IMR-90 (cell line): ENCODE data around the gene PLCB2. TPM values are rescaled to one million over a fixed set of nuclear protein-coding genes. Genes with fewer than 3 reads are reported as not detected.

Experiments used
- ATAC-seq: fragments of 200-7000 bp; cut with Tn5 transposase; 2 replicates; pipeline ENCODE4 v1.9.1; 2020; ENCODE audit warnings: low read depth, mild to moderate bottlenecking, moderate library complexity
- BruUV-seq: library from RNA; stranded (reverse); fragments of 400-500 nt; replicated peaks from 2 replicates; lab custom pipeline; 2021; lab: Mats Ljungman, UMichigan
- CTCF ChIA-PET: fragments of 300-600 bp; formaldehyde crosslinking; extraction: SDS; loops from one replicate; lab custom pipeline; 2021; ENCODE audit warnings: antibody characterized with exemption; lab: Yijun Ruan, JAX
- POLR2A ChIA-PET: fragments of 300-600 bp; sonication (Branson Sonifier 250); formaldehyde crosslinking; loops from one replicate; lab custom pipeline; 2022; ENCODE audit warnings: antibody characterized with exemption; ENCODE audit not compliant: unreplicated experiment; lab: Charles Lee
- DNase-seq: peaks from one replicate; pipeline ENCODE4 v3.0.0; 2013
- H2AFZ ChIP-seq: replicated peaks from 2 replicates; pipeline ENCODE3; 2013; ENCODE audit warnings: low read length, mild to moderate bottlenecking; ENCODE audit not compliant: poor library complexity
- H2AK5ac ChIP-seq: 2 replicates; pipeline ENCODE4 v1.6.1; 2013; ENCODE audit warnings: low read depth, low read length, inconsistent platforms
- H2AK9ac ChIP-seq: replicated peaks from 2 replicates; pipeline ENCODE3; 2013; ENCODE audit warnings: mild to moderate bottlenecking, low read depth, low read length, moderate library complexity; ENCODE audit not compliant: poor library complexity
- H2BK120ac ChIP-seq: 2 replicates; pipeline ENCODE4 v1.6.1; 2013; ENCODE audit warnings: low read depth, low read length, inconsistent platforms
- H2BK15ac ChIP-seq: 3 replicates; pipeline ENCODE4 v1.6.1; 2013; ENCODE audit warnings: low read depth, low read length, inconsistent platforms
- H2BK20ac ChIP-seq: 2 replicates; pipeline ENCODE4 v1.6.1; 2013; ENCODE audit warnings: low read depth, mild to moderate bottlenecking, inconsistent platforms, low read length, moderate library complexity
- H2BK5ac ChIP-seq: 2 replicates; pipeline ENCODE4 v1.6.1; 2013; ENCODE audit warnings: mild to moderate bottlenecking, low read depth, low read length, inconsistent platforms; ENCODE audit not compliant: poor library complexity, severe bottlenecking
- H3K14ac ChIP-seq: replicated peaks from 2 replicates; pipeline ENCODE4 v1.6.1; 2013; ENCODE audit warnings: low read depth, low read length, inconsistent platforms
- H3K18ac ChIP-seq: 2 replicates; pipeline ENCODE4 v1.6.1; 2013; ENCODE audit warnings: low read depth, low read length, control low read depth
- H3K23ac ChIP-seq: 2 replicates; pipeline ENCODE4 v1.6.1; 2013; ENCODE audit warnings: low read depth, low read length, inconsistent platforms
- H3K27ac ChIP-seq: 2 replicates; pipeline ENCODE4 v1.5.1; 2013; ENCODE audit warnings: mild to moderate bottlenecking, control low read depth, low read length; ENCODE audit not compliant: insufficient read depth
- H3K27me3 ChIP-seq: 2 replicates; pipeline ENCODE4 v1.6.1; 2013; ENCODE audit warnings: low read length; ENCODE audit not compliant: control insufficient read depth, insufficient read depth
- H3K36me3 ChIP-seq: 2 replicates; pipeline ENCODE4 v1.6.1; 2013; ENCODE audit warnings: low read length, mixed read lengths; ENCODE audit not compliant: control insufficient read depth, insufficient read depth
- H3K4ac ChIP-seq: 2 replicates; pipeline ENCODE4 v1.6.1; 2013; ENCODE audit warnings: low read depth, low read length, inconsistent platforms
- H3K4me1 ChIP-seq: 2 replicates; pipeline ENCODE4 v1.6.1; 2013; ENCODE audit warnings: low read length, mixed read lengths; ENCODE audit not compliant: control insufficient read depth, insufficient read depth
- H3K4me2 ChIP-seq: 2 replicates; pipeline ENCODE4 v1.6.1; 2013; ENCODE audit warnings: low read depth, mild to moderate bottlenecking, control low read depth, low read length, moderate library complexity
- H3K4me3 ChIP-seq: 2 replicates; pipeline ENCODE4 v1.5.1; 2013; ENCODE audit warnings: low read depth, mild to moderate bottlenecking, control low read depth, low read length, moderate library complexity; ENCODE audit not compliant: insufficient read depth
- H3K56ac ChIP-seq: 2 replicates; pipeline ENCODE4 v1.6.1; 2013; ENCODE audit warnings: low read length, inconsistent platforms; ENCODE audit not compliant: insufficient read depth; ENCODE audit errors: extremely low read depth
- H3K79me1 ChIP-seq, 2 experiments: 2 replicates each; pipeline ENCODE4 v1.6.1; 2013; ENCODE audit warnings: low read length in 2 of 2, inconsistent platforms in 1 of 2, low read depth in 1 of 2
- H3K9ac ChIP-seq: 2 replicates; pipeline ENCODE4 v1.6.1; 2013; ENCODE audit warnings: low read depth, low read length, control low read depth
- H3K9me1 ChIP-seq: 2 replicates; pipeline ENCODE4 v1.6.1; 2013; ENCODE audit warnings: low read length, inconsistent platforms; ENCODE audit not compliant: insufficient read depth
- H3K9me3 ChIP-seq: 2 replicates; pipeline ENCODE4 v1.6.1; 2013; ENCODE audit warnings: low read length; ENCODE audit not compliant: control insufficient read depth, insufficient read depth
- H4K20me1 ChIP-seq: 2 replicates; pipeline ENCODE4 v1.6.1; 2013; ENCODE audit warnings: low read length, inconsistent platforms; ENCODE audit not compliant: insufficient read depth
- H4K5ac ChIP-seq: 2 replicates; pipeline ENCODE4 v1.6.1; 2013; ENCODE audit warnings: mild to moderate bottlenecking, low read depth, low read length, control low read depth
- H4K8ac ChIP-seq, 2 experiments: 2 replicates each; pipeline ENCODE4 v1.6.1; 2013; ENCODE audit warnings: low read depth in 2 of 2, low read length in 2 of 2, control low read depth in 1 of 2, inconsistent platforms in 1 of 2
- H4K91ac ChIP-seq: 2 replicates; pipeline ENCODE4 v1.6.1; 2013; ENCODE audit warnings: low read depth, low read length, inconsistent platforms; ENCODE audit not compliant: insufficient read depth
- BHLHE40 ChIP-seq: fragments of 150-350 bp; IDR thresholded peaks from 2 replicates; pipeline ENCODE4 v1.6.1; 2016; ENCODE audit warnings: mild to moderate bottlenecking, low read depth, low read length
- CEBPB ChIP-seq: IDR thresholded peaks from 2 replicates; pipeline ENCODE4 v1.6.1; 2012; ENCODE audit warnings: low read depth, low read length, improper control_type of control experiment
- CHD1 ChIP-seq: IDR thresholded peaks from 2 replicates; pipeline ENCODE4 v1.6.1; 2012; ENCODE audit warnings: low read depth, low read length, improper control_type of control experiment
- FOS ChIP-seq: fragments of 150-350 bp; IDR thresholded peaks from 2 replicates; pipeline ENCODE4 v1.6.1; 2016; ENCODE audit warnings: low read depth, low read length
- MAFK ChIP-seq: IDR thresholded peaks from 2 replicates; pipeline ENCODE4 v1.6.1; 2012; ENCODE audit warnings: low read depth, low read length, improper control_type of control experiment
- MAZ ChIP-seq: IDR thresholded peaks from 2 replicates; pipeline ENCODE4 v1.6.1; 2012; ENCODE audit warnings: low read depth, mild to moderate bottlenecking, low read length, improper control_type of control experiment, moderate library complexity, borderline replicate concordance
- MXI1 ChIP-seq: IDR thresholded peaks from 2 replicates; pipeline ENCODE4 v1.6.1; 2012; ENCODE audit warnings: low read depth, mild to moderate bottlenecking, low read length, moderate library complexity, borderline replicate concordance
- NFE2L2 ChIP-seq: fragments of 150-350 bp; IDR thresholded peaks from 2 replicates; pipeline ENCODE4 v1.6.1; 2016; ENCODE audit warnings: low read depth, mild to moderate bottlenecking, low read length
- POLR2A ChIP-seq: IDR thresholded peaks from 2 replicates; pipeline ENCODE4 v1.6.1; 2012; ENCODE audit warnings: mild to moderate bottlenecking, low read depth, low read length
- RAD21 ChIP-seq: IDR thresholded peaks from 2 replicates; pipeline ENCODE4 v1.6.1; 2012; ENCODE audit warnings: low read length, improper control_type of control experiment
- RCOR1 ChIP-seq: IDR thresholded peaks from 2 replicates; pipeline ENCODE4 v1.6.1; 2012; ENCODE audit warnings: mild to moderate bottlenecking, low read length, improper control_type of control experiment; ENCODE audit not compliant: insufficient replicate concordance
- RFX5 ChIP-seq: IDR thresholded peaks from 2 replicates; pipeline ENCODE4 v1.8.0; 2012; ENCODE audit warnings: low read depth, mild to moderate bottlenecking, low read length, moderate library complexity
- SMC3 ChIP-seq: fragments of 150-350 bp; IDR thresholded peaks from 2 replicates; pipeline ENCODE4 v1.6.1; 2016; ENCODE audit warnings: low read depth, mild to moderate bottlenecking, antibody characterized with exemption, low read length, moderate library complexity
- WGBS, 2 experiments: methylation state at CpG; one replicate each; pipeline versions ENCODE4 v1.1.5 to v1.1.7; 2013; ENCODE audit warnings: missing lambda C conversion rate in 2 of 2; ENCODE audit not compliant: insufficient read length in 1 of 2; ENCODE audit errors: extremely low coverage in 2 of 2; 5-methylcytosine and 5-hydroxymethylcytosine counted together
- dilution Hi-C: fragments of 300-500 bp; cut with HindIII; formaldehyde crosslinking; loops from one replicate; pipeline ENCODE4 v1.14.3; 2018; ENCODE audit warnings: low sequenced_read_pairs; ENCODE audit not compliant: unreplicated experiment
- in situ Hi-C: fragments of 300-500 bp; cut with MboI; formaldehyde crosslinking; loops from 3 replicates; pipeline ENCODE4 v1.14.3; 2019; ENCODE audit warnings: low sequenced_read_pairs, inconsistent platforms, mixed read lengths
- intact Hi-C: fragments of 100-400 bp; cut with micrococcal nuclease; formaldehyde crosslinking; loops from 2 replicates; pipeline ENCODE4 v1.10.0; 2022
- polyA plus RNA-seq, 3 experiments: library from polyadenylated mRNA; depleted of rRNA; stranded (reverse); fragments of >200 nt; gene quantifications; 2 replicates each; pipeline ENCODE4 v1.2.3, GENCODE V29; 2012; ENCODE audit warnings: low replicate concordance in 1 of 3
- total RNA-seq: library from RNA; depleted of rRNA; stranded (reverse); fragments of >200 nt; gene quantifications from 2 replicates; pipeline ENCODE4 v1.2.3, GENCODE V29; 2012
- TF ChIP-seq, protein P1 (sequence below): fragments of 150-350 bp; IDR thresholded peaks from 2 replicates; pipeline ENCODE4 v1.6.1; 2016; ENCODE audit warnings: low read depth, mild to moderate bottlenecking, low read length, moderate library complexity, borderline replicate concordance
- TF ChIP-seq, protein P2 (sequence below): fragments of 150-350 bp; IDR thresholded peaks from 2 replicates; pipeline ENCODE4 v1.6.1; 2017; ENCODE audit warnings: mild to moderate bottlenecking, antibody characterized with exemption, low read length, low read depth
- TF ChIP-seq, protein P3 (sequence below): conservative IDR thresholded peaks from 2 replicates; pipeline ENCODE4 v1.5.1; 2012; ENCODE audit warnings: mild to moderate bottlenecking, low read depth, low read length, improper control_type of control experiment

The PLCB2 gene
- total and polyA plus RNA-seq, 2 of the 4 experiments (the other 2 are of a cell fraction), result 0.18 to 1.4 TPM

DNA sequence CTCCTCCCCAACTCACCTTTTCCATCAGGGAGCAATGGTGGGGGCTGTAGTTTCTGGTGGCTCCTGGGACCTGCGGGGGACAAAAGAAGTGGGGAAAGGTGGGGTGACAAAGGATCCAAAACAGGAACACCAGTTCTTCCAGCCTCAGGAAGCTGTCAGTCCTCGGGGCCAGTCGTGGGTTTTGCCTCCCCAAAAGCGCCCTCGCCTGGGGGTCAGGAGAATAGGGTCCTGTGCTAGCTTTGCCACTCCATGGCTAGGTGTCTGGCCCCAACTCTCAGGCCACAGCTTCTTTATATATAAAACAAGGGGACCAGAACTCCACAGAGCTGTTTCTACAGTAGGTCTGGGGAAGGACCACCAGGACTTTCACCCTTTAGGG lies 29.0 kb upstream of the PLCB2 start:
- dilution Hi-C loops (no loop called here), intact Hi-C loops (no loop called here), in situ Hi-C loops (no loop called here)
- Histone ChIP-seq H2AK9ac (peak overlapping the region; percentile 20), H3K36me3 (peaks cover 19% of the 10 kb centered on the region), H3K79me1 (peaks cover 27 to 74% of the 10 kb centered on the region in 2 experiments; a peak in 3 of 4 replicates), H3K9me3 (no peaks in the 10 kb centered on the region), H3K14ac (no peak overlapping the region; the same call in 1 of the 2 replicates), H3K23ac (no peak overlapping the region), H3K4me3 (no peak overlapping the region), H4K8ac (peak overlapping the region in 1 of 2 experiments; percentile 39; a peak in 1 of 4 replicates), H3K9ac (no peak overlapping the region), H2BK15ac (no peak overlapping the region), H2BK20ac (no peak overlapping the region), H3K27ac (no peak overlapping the region), H3K4ac (peak overlapping the region; percentile 100; the same call in 1 of the 2 replicates), H2BK120ac (no peak overlapping the region), H3K27me3 (no peaks in the 10 kb centered on the region), H2BK5ac (no peak overlapping the region), H3K9me1 (peaks cover 27% of the 10 kb centered on the region), H2AK5ac (no peak overlapping the region), H3K56ac (no peak overlapping the region), H3K4me1 (peaks cover 32% of the 10 kb centered on the region), H3K4me2 (no peak overlapping the region), H3K18ac (no peak overlapping the region), H4K20me1 (peaks cover 3% of the 10 kb centered on the region; the same call in 1 of the 2 replicates), H4K5ac (no peak overlapping the region), H2AFZ (no peak overlapping the region), H4K91ac (peak overlapping the region; percentile 75)
- POLR2A ChIA-PET, result interaction anchor here (1.3 kb wide), 1 partner anchor 10 kb away, joined by 3 read pairs; no protein-coding TSS in a partner anchor
- no peak for TF ChIP-seq MAZ
- TF ChIP-seq, protein P1, sequence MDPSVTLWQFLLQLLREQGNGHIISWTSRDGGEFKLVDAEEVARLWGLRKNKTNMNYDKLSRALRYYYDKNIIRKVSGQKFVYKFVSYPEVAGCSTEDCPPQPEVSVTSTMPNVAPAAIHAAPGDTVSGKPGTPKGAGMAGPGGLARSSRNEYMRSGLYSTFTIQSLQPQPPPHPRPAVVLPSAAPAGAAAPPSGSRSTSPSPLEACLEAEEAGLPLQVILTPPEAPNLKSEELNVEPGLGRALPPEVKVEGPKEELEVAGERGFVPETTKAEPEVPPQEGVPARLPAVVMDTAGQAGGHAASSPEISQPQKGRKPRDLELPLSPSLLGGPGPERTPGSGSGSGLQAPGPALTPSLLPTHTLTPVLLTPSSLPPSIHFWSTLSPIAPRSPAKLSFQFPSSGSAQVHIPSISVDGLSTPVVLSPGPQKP, result no peak
- TF ChIP-seq, protein P2, sequence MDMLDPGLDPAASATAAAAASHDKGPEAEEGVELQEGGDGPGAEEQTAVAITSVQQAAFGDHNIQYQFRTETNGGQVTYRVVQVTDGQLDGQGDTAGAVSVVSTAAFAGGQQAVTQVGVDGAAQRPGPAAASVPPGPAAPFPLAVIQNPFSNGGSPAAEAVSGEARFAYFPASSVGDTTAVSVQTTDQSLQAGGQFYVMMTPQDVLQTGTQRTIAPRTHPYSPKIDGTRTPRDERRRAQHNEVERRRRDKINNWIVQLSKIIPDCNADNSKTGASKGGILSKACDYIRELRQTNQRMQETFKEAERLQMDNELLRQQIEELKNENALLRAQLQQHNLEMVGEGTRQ, result no peak
- TF ChIP-seq MAFK, result no peak
- TF ChIP-seq CEBPB, result no peak
- no peak for TF ChIP-seq CHD1
- TF ChIP-seq RCOR1, result no peak
- TF ChIP-seq RFX5, result no peak
- no peak for TF ChIP-seq NFE2L2
- no peak for TF ChIP-seq MXI1
- TF ChIP-seq, protein P3, sequence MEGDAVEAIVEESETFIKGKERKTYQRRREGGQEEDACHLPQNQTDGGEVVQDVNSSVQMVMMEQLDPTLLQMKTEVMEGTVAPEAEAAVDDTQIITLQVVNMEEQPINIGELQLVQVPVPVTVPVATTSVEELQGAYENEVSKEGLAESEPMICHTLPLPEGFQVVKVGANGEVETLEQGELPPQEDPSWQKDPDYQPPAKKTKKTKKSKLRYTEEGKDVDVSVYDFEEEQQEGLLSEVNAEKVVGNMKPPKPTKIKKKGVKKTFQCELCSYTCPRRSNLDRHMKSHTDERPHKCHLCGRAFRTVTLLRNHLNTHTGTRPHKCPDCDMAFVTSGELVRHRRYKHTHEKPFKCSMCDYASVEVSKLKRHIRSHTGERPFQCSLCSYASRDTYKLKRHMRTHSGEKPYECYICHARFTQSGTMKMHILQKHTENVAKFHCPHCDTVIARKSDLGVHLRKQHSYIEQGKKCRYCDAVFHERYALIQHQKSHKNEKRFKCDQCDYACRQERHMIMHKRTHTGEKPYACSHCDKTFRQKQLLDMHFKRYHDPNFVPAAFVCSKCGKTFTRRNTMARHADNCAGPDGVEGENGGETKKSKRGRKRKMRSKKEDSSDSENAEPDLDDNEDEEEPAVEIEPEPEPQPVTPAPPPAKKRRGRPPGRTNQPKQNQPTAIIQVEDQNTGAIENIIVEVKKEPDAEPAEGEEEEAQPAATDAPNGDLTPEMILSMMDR, result no peak
- TF ChIP-seq SMC3, result no peak
- TF ChIP-seq RAD21, result no peak
- no peak for TF ChIP-seq FOS
- TF ChIP-seq POLR2A, result no peak
- no peak for TF ChIP-seq BHLHE40
- BruUV-seq, result no TSS peak
- DNase-seq (no peak), ATAC-seq (no peak)
- CTCF ChIA-PET, result interaction anchor here (0.8 to 2.6 kb wide), 2 partner anchors 15 to 58 kb away, joined by 3 to 18 read pairs; partner anchors contain the start of gene INAFM2
- 80% methylated on average over 1 of the region's 5 CpGs; no CpG with 5 or more reads in 1 of the 2 experiments for WGBS, 2 experiments
